Measurements from ENCODE around the gene KREMEN1.

GRCh38 chr22:29152045-29152953 is 79.5 kb downstream of the KREMEN1 start:
- TF ChIP-seq POLR2A (IDR thresholded peaks at IDR 0.05) (no peak), POLR2AphosphoS5 (IDR thresholded peaks at IDR 0.05; ENCODE audit: insufficient read depth in 1 of 2, low read depth in 1 of 2) (no peak)
- TF ChIP-seq, protein P1, sequence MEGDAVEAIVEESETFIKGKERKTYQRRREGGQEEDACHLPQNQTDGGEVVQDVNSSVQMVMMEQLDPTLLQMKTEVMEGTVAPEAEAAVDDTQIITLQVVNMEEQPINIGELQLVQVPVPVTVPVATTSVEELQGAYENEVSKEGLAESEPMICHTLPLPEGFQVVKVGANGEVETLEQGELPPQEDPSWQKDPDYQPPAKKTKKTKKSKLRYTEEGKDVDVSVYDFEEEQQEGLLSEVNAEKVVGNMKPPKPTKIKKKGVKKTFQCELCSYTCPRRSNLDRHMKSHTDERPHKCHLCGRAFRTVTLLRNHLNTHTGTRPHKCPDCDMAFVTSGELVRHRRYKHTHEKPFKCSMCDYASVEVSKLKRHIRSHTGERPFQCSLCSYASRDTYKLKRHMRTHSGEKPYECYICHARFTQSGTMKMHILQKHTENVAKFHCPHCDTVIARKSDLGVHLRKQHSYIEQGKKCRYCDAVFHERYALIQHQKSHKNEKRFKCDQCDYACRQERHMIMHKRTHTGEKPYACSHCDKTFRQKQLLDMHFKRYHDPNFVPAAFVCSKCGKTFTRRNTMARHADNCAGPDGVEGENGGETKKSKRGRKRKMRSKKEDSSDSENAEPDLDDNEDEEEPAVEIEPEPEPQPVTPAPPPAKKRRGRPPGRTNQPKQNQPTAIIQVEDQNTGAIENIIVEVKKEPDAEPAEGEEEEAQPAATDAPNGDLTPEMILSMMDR (IDR thresholded peaks at IDR 0.05), result no peak
